HepG2 (cell line): Measurements from ENCODE around the gene MTRF1. TPM values are rescaled to one million over a fixed set of nuclear protein-coding genes. Genes with fewer than 3 reads are reported as not detected.

Experiments
- CBFB ChIP-seq: sonication (generic); formaldehyde crosslinking; IDR thresholded peaks from 2 replicates; pipeline ENCODE4 v1.4.0; 2020; ENCODE audit warnings: missing genetic modification reagents
- KDM2A ChIP-seq: sonication (generic); formaldehyde crosslinking; IDR thresholded peaks from 2 replicates; pipeline ENCODE4 v1.4.0; 2020; ENCODE audit warnings: low read depth, missing genetic modification reagents, borderline replicate concordance
- MYC ChIP-seq: sonication (generic); formaldehyde crosslinking; IDR thresholded peaks from 2 replicates; pipeline ENCODE4 v1.9.0; 2021; ENCODE audit warnings: missing genetic modification reagents, borderline replicate concordance
- PHF8 ChIP-seq: sonication (generic); formaldehyde crosslinking; IDR thresholded peaks from 2 replicates; pipeline ENCODE4 v1.5.0; 2020; ENCODE audit warnings: missing genetic modification reagents
- REPIN1 ChIP-seq: sonication (generic); formaldehyde crosslinking; IDR thresholded peaks from 2 replicates; pipeline ENCODE4 v1.8.0; 2022; ENCODE audit warnings: missing genetic modification reagents, low read depth, mild to moderate bottlenecking, borderline replicate concordance
- SP1 ChIP-seq, 2 experiments: fragments of 450-650 bp in 1 of 2; sonication (generic) in 1 of 2; formaldehyde crosslinking in 1 of 2; IDR thresholded peaks; 2 replicates each; pipeline versions ENCODE4 v1.4.0 to v1.6.1; 2016 to 2020; ENCODE audit warnings: missing genetic modification reagents in 1 of 2
- SP4 ChIP-seq: sonication (generic); formaldehyde crosslinking; IDR thresholded peaks from 2 replicates; pipeline ENCODE4 v1.8.1; 2023; ENCODE audit warnings: mild to moderate bottlenecking, missing genetic modification reagents
- SRSF1 ChIP-seq: fragments of 200-400 bp; formaldehyde crosslinking; optimal IDR thresholded peaks from 2 replicates; pipeline ENCODE3; 2017; ENCODE audit warnings: mild to moderate bottlenecking, low read depth, low read length, moderate library complexity
- SUZ12 ChIP-seq: fragments of 150-350 bp; IDR thresholded peaks from 2 replicates; pipeline ENCODE4 v1.6.1; 2014; ENCODE audit warnings: low read depth, low read length
- ZBTB37 ChIP-seq: sonication (generic); formaldehyde crosslinking; IDR thresholded peaks from 2 replicates; pipeline ENCODE4 v1.4.0; 2020; ENCODE audit warnings: mild to moderate bottlenecking, missing genetic modification reagents
- ZBTB46 ChIP-seq: sonication (generic); formaldehyde crosslinking; IDR thresholded peaks from 2 replicates; pipeline ENCODE4 v1.4.0; 2020; ENCODE audit warnings: mild to moderate bottlenecking, missing genetic modification reagents, borderline replicate concordance
- ZFAT ChIP-seq: sonication (generic); formaldehyde crosslinking; conservative IDR thresholded peaks from 2 replicates; pipeline ENCODE4 v1.8.1; 2023; ENCODE audit warnings: missing genetic modification reagents, inconsistent platforms
- ZFX ChIP-seq: sonication (generic); formaldehyde crosslinking; IDR thresholded peaks from 2 replicates; pipeline ENCODE4 v1.4.0; 2020; ENCODE audit warnings: mild to moderate bottlenecking, low read depth, missing genetic modification reagents, moderate library complexity
- ZNF280B ChIP-seq: sonication (generic); formaldehyde crosslinking; IDR thresholded peaks from 2 replicates; pipeline ENCODE4 v1.5.0; 2020; ENCODE audit warnings: missing genetic modification reagents, mild to moderate bottlenecking, borderline replicate concordance
- ZNF510 ChIP-seq: sonication (generic); formaldehyde crosslinking; IDR thresholded peaks from 2 replicates; pipeline ENCODE4 v1.4.0; 2020; ENCODE audit warnings: low read depth, mild to moderate bottlenecking, missing genetic modification reagents
- polyA plus RNA-seq, 8 experiments: library from polyadenylated mRNA; depleted of rRNA in 3 of 8; stranded (reverse) in 7 of 8; unstranded in 1 of 8; fragments of >200 nt; fragmentation: Illumina TruSeq in 4 of 8; extraction: Trizol in 4 of 8; gene quantifications; 2 replicates each; pipeline versions ENCODE4 v1.2.1 to v1.2.3, GENCODE V29; 2011 to 2016; ENCODE audit warnings: low read depth in 4 of 8, missing spikeins in 1 of 8, mixed read lengths in 1 of 8; ENCODE audit not compliant: insufficient read depth in 1 of 8
- total RNA-seq, 5 experiments: library from RNA; depleted of rRNA; stranded (reverse); fragments of >200 nt; fragmentation: Illumina TruSeq; extraction: Trizol; gene quantifications; 2 replicates each; pipeline ENCODE4 v1.2.3, GENCODE V29; 2016; ENCODE audit warnings: low read depth in 1 of 5

MTRF1 gene
- total and polyA plus RNA-seq, 2 of the 13 experiments (the other 11 are each of a cell fraction or from before 2014, with no cell fraction given), result 21.6 to 27.2 TPM

GRCh38 chr13:41311406-41312175 lies 48.2 kb upstream of the MTRF1 start (continued):
- TF ChIP-seq ZBTB37 (CRISPR knock-in tag) (no peak; the same call in 1 of the 2 replicates), MYC (CRISPR knock-in tag) (0 out of 2 replicates have a peak, but pooled peaks have one; percentile 38), SP4 (CRISPR knock-in tag) (no peak), ZFAT (CRISPR knock-in tag) (no peak), ZNF510 (CRISPR knock-in tag) (no peak), CBFB (CRISPR knock-in tag) (no peak), SRSF1 (peak; percentile 44), ZNF280B (CRISPR knock-in tag) (0 out of 2 replicates have a peak, but pooled peaks have one; percentile 18), KDM2A (CRISPR knock-in tag) (peak; percentile 51; the same call in 1 of the 2 replicates), PHF8 (CRISPR knock-in tag) (peak; percentile 77), REPIN1 (CRISPR knock-in tag) (no peak), SUZ12 (no peak), SP1 (IDR thresholded peaks at IDR 0.05) (no peak), SP1 (CRISPR knock-in tag; IDR thresholded peaks at IDR 0.05) (no peak), ZBTB46 (no peak), ZFX (CRISPR knock-in tag) (peak; percentile 53)
